GM04504 (cell line): Measurements from ENCODE around the gene ZFP1.

ENCODE experiments used
- DNase-seq: peaks from one replicate; pipeline ENCODE4 v3.0.0-alpha.2; 2012; ENCODE audit warnings: low read depth

The ZFP1 gene

DNA sequence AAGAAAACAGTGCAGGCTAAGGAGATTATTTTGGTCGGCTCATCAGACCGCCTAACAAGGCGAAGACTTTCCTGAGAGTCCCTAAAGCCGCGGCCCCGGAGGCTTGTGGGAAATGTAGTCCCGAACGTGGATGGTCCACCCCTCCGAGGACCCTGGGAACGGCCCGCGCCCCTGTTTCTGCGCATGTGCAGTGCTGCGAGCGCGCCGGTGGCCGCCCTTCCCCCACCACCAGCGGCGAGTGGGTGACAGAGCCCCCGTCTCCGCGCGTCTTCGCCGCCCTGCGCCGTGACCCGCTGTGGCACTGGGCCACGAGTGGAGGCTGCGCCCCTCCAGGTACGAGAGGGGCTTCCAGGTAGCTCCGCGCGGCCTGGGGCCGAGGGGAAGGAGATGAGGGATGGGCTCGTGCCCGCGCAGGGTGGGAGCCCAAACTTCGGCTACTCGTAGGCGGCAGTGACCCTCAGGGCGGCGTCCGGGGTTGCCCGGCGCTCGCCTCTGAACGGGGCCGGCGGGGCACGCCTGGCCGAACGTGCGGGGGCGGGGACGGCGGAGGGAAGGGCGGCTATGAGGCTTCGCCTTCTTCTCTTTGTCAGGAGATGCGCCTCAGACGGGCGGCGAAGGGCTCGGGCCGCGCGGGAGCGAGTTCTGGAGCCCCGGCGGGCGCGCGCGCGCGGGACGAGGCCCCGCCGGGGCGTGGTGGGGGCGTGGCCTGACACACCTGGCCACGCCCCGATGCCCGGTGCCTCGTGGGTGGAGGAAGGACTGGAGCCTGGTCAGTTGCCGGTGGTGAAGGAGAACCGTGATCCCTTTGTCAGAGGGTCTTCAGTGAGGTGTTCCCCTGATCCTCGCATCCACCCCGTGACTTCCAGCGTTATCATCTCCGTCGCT is at the start of gene ZFP1:
Gene ZFP1, plus strand, starts transcription at position 214 of the 885 bp plus-strand sequence. CDS start 4,428 bp downstream, outside the sequence.
- DNase-seq, result peak; percentile 78

GRCh38 chr16:75099075-75099667 is 49.2 kb upstream of the ZFP1 start:
- no peak for DNase-seq

DNA sequence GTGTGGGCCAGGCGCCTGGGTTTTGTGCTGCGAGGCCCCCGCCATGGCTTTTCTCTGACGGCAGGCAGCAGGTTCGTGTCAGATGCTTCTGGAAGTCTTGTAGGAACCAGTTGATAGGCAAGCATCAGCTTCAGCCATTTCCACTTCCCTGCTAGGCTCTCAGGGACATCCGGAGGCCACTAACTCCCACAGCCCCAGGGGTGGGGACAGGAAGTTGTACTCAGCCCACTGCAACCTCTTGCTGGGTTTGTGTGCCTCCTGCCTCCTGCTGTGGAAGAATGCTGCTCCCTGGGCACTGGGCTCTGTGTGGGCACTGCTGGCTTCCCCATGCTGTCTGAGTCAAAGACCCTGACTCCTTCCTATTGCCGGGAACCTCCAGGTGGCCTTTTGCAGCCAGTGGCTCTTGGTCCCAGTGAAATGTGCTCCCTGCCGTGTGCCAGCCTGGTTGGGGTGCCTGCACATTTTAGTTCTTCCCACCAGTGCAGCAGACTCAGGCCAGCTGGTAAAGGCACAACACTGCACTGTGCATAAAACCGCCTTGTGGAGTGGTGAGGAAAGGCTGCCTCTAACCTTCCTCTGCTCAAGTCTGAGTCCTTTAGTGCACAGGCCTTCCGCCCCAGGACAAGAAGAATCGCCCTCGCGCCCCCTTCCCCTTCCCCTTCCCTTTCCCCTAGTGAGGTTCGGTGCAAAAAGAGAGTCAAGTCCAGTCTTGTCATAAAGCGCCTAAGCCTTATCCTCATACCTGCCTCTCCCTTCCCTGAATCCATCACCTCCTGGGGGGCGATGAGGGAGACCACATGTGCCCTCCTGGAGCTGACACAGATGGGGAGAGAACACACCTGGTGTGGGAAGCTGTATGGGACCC is 48.4 kb upstream of the ZFP1 start:
- no peak for DNase-seq

GRCh38 chr16:75100603-75100990 is 47.7 kb upstream of the ZFP1 start:
- DNase-seq, result no peak

GRCh38 chr16:75101635-75102034 is 46.7 kb upstream of the ZFP1 start:
- no peak for DNase-seq

DNA sequence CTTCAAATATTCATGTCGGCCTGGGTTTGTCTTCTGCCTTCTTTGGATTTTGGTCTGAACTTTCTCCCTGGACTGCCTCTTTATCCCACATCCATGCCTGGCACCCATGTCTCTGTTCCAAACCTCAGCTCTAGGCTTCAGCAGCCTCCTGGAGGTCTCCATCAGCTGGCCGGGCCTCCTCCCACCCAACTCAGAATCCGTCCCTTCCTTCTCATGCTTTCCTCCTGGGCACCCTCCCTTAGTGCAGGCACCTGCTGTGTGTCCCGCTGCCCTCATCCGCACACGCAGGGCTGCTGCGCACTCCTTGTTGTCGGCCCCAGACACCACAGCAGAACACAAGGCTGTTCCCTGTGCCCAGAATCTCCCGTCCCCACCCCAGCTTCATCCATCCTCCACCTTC is 45.7 kb upstream of the ZFP1 start:
- no peak for DNase-seq

DNA sequence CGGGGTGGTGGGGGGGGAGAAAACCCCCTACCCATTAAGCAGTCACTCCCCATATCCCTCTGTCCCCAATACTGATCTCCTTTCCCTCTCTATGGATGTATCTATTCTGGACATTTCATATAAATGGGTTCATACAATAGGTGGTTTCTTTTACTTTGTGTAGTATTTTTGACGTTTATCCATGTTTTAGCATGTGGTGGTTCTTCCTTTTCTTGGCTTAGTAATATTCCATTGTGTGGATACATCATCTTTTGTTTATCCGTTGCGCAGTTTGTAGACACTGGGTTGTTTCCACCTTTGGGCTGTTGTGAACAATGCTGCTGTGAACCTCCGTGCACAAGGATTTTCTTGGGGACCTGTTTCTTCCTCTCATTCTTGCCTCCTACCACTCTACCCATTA is 44.3 kb upstream of the ZFP1 start:
- DNase-seq, result no peak

- no peak for DNase-seq
Observed at GRCh38 chr16:75104836-75105235, 43.5 kb upstream of the ZFP1 start.

DNA sequence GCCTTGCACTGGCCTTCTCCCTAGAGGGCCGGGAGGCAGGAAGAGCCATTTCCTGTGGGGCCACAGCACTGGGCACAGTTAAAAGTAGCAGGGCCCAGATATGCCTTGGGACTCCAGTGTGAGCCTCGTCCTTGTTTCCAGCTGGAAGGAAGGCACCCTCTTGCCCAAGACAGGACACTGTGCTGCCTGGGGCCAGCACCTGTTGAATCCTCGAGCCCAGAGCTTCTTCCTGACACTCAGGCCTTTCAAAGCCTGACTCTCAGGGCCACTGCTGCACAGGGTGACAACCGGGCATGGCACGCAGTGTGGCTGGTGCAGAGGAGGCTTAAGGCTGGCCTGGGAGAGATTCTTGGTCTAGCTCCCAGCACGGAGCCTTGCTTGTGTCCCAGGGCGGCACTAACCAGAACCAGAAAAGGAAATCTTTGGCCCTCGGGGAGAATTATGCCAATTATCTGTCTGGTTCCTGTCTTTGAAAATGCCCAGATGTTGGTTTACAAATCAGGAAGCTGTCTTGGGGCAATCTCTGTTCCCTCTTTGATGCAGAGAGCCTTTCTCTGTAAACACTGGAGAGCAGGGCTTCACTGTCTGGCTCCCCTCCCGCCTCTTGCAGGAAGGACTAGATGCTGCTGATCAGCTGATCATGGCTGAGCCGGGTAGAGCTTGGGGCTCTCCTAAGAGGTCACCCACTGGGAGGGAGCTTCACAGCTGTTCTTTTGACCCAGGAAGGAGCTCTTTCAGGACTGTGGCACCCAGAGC is 42.8 kb upstream of the ZFP1 start:
- no peak for DNase-seq

GRCh38 chr16:75106351-75107274 is 41.7 kb upstream of the ZFP1 start:
- DNase-seq, result no peak

- no peak for DNase-seq
Observed at GRCh38 chr16:75107505-75107904, 40.8 kb upstream of the ZFP1 start.

DNA sequence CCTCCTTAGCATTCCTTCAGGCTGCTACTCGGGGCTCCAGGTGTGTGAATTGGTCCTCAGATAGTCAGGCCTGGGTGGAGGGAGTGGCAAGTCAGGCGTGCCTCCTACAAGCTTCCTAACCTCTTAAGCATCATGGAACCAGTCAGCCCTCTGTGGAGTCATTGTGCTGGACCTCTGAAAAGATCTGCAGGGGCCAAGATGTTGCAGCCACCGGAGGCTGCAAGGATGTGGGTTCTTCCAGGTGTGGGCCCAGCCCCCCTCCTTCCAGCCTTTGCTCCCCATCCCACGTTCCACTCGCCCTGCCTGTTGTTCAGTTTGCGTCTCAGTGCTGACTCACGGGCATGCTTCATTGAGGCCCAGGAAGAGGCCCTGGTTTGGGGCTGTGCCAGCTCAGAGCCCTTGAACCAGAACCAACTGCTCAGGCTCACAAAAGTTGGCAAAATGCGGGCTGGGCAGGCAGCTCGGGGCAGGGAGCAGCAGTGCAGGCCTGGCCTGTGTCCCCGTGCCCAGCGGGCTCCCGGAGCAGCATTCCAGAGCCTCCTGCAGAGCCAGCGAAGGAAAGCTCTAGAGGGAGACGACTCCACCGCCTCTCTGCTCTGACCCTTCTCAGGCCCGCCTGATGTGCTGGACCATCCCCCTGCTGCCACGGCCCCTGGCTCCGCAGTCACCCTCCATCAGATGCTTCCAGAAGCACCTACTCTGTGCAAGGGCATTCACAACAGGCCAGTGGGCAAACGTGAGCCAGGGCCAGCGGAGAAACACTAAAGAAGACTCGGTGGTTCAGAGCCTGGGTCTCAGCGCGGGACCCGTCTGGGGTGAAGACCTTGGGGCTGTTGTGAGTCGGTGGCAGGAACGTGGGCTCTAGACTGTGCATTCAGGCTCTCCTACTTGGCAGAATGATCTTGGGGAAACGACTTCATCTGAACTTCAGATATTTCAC is 39.3 kb upstream of the ZFP1 start:
- DNase-seq, result peak; percentile 73

- DNase-seq, result no peak
Observed at GRCh38 chr16:75109732-75110243, 38.5 kb upstream of the ZFP1 start.

DNA sequence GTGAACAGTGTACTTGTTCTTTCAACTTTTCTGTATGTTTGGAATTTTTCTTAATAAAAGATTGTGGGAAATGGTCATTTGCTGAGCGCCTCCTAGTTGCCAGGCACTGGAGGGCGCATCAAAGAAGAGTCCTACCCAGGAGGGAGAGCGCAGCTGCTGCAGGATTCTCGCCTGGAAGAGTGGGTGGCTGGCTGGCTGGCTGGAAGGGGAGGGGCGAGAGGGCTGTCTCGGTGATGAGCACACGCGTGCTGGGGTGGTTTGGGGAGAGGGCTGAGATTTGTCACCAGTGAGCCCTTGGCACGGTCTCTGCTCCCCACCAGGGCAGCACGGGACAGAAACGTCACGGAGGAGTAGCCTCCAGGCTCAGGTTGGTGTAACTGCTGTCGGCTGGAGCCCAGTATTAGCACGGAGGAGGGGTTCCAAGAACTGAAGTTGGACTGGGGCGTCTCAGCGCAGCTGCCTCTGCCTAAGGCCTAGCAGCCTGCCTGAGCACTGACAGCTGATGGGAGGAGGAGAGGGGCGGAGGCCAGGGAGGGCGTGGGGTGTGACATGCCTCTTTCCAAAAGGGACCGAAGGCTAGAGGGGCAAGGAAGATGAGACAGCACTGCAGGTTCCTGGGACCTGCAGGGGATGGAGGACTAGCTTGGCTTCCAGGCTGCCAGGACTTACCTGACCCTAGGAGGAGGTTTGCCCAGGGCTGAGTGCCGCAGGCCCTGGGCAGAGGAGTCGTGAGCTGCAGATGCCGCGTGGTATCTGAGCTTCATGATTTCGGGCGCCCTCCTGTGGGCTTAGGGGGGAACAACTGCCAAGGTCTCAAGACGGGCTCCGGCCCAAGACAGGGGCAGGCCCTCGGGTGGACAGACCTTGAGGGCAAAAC is 37.4 kb upstream of the ZFP1 start:
- DNase-seq, result peak; percentile 79

- DNase-seq, result no peak
Observed at GRCh38 chr16:75111514-75111940, 36.8 kb upstream of the ZFP1 start.

- DNase-seq, result no peak
Observed at GRCh38 chr16:75111961-75112733, 36.2 kb upstream of the ZFP1 start.

DNA sequence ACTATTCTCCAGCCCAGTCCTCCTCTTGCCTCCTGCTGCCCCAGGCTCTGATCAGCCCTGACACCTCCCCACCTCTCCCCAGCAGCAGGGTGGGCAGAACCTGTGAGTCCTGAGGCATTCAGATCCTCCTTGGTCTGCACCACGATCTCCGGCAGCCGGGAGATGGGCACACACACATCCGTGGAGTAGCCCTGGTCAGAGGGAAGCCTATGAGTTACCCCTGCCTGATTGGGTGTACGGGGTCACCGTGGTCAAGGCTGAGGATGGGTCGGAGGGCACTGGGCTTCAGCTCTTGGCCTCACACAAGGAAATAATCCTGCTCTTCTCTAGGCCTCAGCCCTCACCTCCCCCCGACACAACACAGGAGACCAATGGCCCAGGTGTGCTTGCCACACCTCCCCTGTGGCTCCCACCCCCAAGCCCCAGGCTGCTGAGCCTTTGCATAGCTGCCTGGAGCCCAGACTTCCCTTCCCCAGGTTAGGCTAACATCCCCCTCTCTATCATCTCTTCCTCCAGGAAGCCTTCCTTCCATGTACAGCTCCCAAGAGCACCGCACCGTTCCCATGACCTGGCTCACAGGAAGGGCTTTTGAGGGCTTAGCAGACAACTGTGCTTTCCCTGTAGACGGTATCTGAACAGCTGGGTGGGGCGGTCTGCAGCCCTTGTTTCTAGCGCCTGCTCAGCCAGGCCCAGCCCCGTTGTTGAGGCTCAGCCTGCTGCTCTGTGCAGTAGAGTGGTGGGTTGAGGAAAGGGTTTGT is 35.4 kb upstream of the ZFP1 start:
- DNase-seq, result no peak
